ENCODE results near the gene GRID1. TPM values are rescaled to one million over a fixed set of nuclear protein-coding genes. Genes with fewer than 3 reads are reported as not detected.
"Not testable (repeated sequence)": the region's sequence is repeated elsewhere in the genome, so short reads cannot be mapped to it uniquely, and the experiment has no call there.

The GRID1 gene
- total RNA-seq, 1 donor from 2014 or later, result 16.5 TPM

DNA sequence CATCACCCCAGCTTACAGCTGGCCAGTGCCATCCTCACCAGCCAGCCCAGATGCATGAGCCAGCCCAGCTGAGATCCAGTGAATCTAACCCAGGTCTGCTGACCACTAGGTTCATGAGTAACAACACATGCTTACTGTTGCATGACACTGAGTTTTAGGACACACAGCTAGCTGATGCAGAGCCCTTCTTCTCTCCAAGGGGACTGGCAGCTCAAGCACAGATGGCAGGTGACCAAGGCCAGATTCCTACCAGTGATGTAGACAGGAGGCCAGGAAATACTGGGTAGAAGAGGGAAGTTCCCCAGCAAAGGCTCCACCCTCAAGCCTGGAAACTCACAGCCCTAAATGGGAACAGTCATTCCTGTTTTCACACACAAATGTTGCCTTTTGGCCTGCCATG is 236.6 kb downstream of the GRID1 start:
- DNase-seq, result no peak

DNA sequence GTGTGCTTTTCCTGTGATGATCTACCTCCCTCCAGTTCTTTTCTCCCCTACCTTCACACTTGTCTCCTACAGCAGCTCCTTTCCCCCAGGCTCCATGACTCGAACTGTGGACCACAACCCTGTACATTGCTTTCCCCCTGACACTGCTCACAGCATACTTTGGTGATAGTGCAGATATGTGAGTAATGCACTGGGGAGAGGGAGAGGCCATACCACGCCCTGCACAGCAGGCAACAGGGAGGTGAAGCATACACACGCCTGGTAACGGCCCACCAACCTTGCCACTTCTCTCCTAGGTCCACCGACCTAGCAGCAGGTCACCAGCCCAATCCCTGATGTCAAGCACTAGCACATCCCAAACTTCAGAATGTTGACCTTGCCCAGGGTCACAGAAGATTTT is 238.2 kb downstream of the GRID1 start:
- DNase-seq, result no peak

DNA sequence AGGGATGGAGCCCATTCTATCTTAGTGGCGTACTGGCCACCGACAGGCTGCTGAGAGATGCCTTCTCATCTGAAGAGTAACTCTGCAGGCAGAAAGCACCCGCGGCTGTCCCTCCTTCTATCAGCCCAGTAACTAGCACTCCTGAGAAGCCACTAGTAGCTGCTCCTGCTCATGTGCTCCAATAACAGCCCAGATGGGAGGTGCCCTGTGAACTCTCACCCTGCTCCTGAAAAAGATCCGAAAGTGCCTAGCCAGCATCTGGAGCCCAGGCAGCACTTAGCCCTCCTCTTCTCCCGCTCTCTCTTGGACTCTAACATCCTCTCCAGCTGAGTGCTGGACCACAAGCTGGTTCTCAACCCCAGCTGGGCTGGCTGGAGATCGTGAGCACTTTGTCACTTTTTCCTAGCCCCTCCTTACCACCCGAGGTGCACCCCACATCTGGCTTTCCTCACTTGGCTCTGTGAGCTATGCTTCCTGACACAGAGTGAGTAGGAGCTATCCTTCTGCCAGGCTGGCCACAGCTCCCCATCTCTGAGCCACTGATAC is 239.2 kb downstream of the GRID1 start:
- DNase-seq, result no peak

- no peak for DNase-seq
Measured at GRCh38 chr10:86124734-86125133, 241.9 kb downstream of the GRID1 start.

DNA sequence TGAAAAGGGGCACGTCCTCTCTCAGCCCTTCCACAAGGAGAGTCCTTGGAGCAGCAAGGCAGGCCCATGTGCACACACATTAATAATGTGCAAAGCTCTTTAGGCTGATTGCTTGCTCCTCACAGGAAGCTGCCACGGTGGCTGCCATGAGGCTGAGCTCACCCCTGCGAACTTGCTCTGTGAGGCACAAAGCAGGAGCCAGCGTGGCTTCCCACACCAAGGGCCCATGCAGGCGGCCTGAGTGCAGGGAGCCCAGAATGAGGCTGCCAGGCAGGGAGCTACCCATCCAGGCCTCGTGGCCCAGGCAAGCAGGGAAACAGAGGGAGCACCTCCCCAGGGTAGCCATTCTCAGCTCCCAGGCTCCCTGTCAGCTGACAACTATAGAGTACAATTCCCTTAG is 242.9 kb downstream of the GRID1 start:
- no peak for DNase-seq

DNA sequence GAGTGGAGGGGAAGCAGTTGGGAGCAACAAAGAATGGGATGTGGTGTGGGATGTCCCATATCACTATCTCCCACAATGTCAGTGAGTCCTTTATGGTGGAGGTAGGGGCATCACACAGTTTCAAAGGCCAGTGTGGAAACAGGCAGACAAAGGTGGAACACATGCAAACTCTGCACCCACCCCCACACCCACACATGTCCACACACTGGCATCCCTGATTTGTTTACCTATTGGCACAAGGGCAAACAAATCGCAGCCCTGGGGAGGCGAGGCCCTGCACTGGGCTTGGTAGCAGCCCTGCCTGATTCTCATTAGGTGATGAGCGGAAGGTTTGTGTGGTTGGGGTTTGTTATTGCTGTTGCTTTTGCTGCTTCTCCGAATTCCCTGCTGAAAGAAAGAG is 243.3 kb downstream of the GRID1 start:
- no peak for DNase-seq

DNA sequence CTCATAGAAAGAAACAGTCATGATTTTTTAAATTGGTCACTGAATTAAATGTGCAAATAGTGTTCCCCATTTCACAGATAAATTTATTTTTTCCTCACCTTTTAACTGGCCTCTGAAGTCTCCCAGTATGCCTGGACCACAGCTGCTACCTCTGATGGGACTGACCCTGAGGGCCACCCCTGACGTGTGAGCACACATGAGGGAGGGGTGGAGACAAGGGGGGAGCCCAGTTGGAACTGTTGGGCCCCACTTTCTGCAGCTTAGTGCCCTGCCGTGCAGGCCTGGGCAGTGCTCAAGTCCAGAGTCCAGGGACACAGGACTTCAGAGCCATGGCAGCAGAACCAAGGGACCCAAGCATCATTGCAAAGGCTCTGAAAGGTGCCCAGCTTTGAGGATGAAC is 243.9 kb downstream of the GRID1 start:
- DNase-seq, result no peak

- DNase-seq, result no peak
Measured at GRCh38 chr10:86121200-86121599, 245.4 kb downstream of the GRID1 start.

- no peak for DNase-seq
Measured at GRCh38 chr10:86117051-86117450, 249.5 kb downstream of the GRID1 start.

DNA sequence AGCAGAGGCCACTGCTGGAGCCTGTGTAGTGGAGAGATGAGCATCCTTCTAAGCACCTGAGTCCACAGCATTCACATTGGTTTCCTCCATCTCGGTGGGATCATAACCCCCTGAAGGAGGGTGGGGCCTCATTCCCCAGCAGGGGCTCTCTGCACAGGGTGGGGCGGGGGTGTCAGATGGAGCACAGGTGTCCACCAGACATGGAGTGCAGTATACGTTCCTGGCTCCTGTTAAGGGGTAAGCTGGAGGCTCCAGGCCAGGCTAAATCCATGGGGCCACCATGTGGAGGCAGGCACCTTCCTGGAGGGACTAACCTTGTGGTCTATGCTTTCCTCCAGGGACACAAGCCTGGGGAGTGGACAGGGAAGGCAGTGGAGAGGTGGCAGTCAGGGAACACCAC is 252.6 kb downstream of the GRID1 start:
- no peak for DNase-seq

- DNase-seq, result no peak
Measured at GRCh38 chr10:86113501-86113900, 253.1 kb downstream of the GRID1 start.

DNA sequence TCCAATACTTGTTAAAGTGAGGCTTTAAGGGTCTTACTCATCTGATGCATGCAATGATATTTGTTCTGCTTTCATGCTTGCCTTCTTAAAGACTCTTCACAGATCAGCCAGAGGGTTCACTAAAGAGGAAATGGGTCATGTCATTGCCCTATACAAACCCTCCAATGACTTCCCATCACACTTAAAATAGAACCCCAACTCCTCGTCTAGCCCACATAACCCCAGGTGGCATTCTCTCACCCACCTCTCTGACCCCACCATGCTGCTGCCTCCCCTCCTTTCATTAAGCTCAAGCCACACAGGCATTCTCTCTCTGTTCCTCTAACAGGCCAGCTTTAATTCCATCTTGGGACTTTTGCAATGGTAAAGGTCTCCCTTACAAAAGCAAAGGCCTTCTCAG is 253.6 kb downstream of the GRID1 start:
- DNase-seq, result no peak

DNA sequence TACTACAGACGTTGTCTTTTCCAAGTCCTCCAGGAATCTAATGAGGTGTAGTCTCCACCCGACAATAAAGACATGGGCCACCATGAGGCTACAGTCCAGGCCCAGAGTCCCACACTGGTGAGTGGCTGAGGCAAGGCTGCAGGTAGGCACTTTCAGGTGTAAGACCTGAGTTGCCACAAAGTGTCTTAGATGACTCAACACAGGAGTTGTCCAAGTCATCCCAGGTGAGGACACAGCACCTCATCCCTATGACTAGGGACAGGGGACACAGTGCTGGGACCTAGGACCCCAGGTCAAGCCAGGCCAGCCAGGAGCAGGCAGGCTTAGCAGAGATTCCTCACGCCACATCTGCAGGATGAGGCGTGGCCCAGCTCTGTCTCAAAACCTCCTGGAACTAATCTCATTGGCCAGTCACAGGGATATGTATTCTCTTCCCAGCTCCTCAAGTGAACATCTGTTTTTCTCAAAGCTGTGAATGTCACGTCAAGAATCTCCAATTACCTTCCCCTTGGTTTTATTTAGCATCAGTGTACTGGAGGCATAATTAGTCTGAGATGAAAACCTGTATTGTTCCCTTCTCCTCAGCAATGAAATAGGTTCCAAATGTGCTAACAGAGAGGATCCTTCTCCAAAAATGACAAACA is 254.6 kb downstream of the GRID1 start:
- DNase-seq, result no peak

GRCh38 chr10:86110156-86110786 is 256.3 kb downstream of the GRID1 start:
- no peak for DNase-seq

- no peak for DNase-seq
Measured at GRCh38 chr10:86109421-86109820, 257.2 kb downstream of the GRID1 start.

- no peak for DNase-seq
Measured at GRCh38 chr10:86108696-86109095, 257.9 kb downstream of the GRID1 start.

DNA sequence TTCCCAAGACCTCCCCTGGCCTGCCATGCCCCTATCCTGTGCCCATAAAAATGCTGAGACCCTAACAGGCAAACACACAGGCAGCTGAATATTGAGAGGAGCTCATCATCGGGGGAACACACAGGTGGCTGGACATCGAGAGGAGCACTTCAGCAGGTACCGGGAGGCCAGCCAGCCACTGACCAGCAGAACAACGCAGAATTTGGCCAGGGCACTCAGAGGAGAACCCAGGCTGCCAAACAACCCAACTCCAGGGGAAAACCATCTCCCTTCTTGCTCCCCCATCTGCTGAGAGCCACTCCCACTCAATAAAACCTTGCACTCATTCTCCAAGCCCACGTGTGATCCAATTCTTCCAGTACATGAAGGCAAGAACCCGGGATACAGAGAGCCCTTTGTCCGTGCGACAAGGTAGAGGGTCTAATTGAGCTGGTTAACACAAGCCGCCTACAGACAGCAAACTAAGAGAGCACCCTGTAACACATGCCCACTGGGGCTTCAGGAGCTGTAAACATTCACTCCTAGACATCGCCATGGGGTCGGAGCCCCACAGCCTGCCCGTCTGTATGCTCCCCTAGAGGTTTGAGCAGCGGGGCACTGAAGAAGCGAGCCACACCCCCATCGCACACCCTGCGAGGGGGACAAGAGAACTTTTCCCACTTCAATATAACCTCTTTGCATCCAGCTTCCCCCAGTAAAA is 258.8 kb downstream of the GRID1 start:
- DNase-seq, result not testable (repeated sequence)

- no peak for DNase-seq
Measured at GRCh38 chr10:86107131-86107530, 259.5 kb downstream of the GRID1 start.

- DNase-seq, result no peak
Measured at GRCh38 chr10:86106616-86107015, 260.0 kb downstream of the GRID1 start.

GRCh38 chr10:86105640-86106039 is 261.0 kb downstream of the GRID1 start:
- no peak for DNase-seq

- no peak for DNase-seq
Measured at GRCh38 chr10:86105181-86105580, 261.4 kb downstream of the GRID1 start.

GRCh38 chr10:86104611-86105145 is 261.9 kb downstream of the GRID1 start:
- DNase-seq, result no peak

- DNase-seq, result no peak
Measured at GRCh38 chr10:86104156-86104555, 262.4 kb downstream of the GRID1 start.
